LNCAP (cell line): Measurements from ENCODE around the gene PPP1R1B.

Experiments used
- TF ChIP-seq, protein P1 (sequence below): fragments of 450-650 bp; IDR thresholded peaks from 2 replicates; pipeline ENCODE4 v1.5.1; 2017; ENCODE audit warnings: mild to moderate bottlenecking

Gene PPP1R1B

GRCh38 chr17:39651923-39652586 lies 25.3 kb downstream of the PPP1R1B start:
- TF ChIP-seq, protein P1, sequence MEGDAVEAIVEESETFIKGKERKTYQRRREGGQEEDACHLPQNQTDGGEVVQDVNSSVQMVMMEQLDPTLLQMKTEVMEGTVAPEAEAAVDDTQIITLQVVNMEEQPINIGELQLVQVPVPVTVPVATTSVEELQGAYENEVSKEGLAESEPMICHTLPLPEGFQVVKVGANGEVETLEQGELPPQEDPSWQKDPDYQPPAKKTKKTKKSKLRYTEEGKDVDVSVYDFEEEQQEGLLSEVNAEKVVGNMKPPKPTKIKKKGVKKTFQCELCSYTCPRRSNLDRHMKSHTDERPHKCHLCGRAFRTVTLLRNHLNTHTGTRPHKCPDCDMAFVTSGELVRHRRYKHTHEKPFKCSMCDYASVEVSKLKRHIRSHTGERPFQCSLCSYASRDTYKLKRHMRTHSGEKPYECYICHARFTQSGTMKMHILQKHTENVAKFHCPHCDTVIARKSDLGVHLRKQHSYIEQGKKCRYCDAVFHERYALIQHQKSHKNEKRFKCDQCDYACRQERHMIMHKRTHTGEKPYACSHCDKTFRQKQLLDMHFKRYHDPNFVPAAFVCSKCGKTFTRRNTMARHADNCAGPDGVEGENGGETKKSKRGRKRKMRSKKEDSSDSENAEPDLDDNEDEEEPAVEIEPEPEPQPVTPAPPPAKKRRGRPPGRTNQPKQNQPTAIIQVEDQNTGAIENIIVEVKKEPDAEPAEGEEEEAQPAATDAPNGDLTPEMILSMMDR: no peak

DNA sequence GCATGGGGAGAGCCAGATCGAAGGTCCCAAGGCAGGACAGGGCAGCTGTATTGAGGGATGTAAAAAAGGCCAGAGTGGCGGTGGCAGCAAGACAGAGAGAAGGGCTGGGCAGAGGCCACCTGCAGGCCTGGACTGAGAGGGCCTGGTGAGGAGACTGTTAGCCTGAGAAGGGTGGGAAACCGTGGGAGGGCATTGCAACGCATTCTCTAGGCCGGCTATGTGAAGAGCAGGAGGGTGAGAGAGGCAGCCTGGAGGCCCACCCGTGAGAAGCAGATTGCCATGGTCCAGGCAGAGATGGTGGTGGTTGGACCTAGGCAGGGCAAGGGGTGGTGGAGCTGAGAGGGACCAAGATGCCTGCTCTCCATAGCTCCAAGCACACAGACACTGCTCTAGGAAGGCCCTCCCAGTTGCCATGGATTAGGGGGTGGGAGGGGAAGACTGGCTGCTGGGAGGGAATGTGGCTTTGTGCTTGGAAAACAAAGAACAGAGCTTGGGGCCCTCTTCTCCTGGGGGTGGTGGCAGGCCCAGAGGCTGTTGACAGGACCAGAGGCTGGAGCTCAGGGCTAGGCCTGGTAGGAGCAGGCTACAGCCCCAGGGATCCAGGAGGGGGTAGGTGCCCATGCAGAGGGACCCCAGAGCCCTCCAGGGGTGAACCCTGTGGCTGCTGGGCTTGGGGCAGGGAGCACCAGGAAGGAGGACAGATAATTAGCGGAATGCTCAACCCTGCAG lies 26.0 kb downstream of the PPP1R1B start:
- TF ChIP-seq, protein P1: no peak

DNA sequence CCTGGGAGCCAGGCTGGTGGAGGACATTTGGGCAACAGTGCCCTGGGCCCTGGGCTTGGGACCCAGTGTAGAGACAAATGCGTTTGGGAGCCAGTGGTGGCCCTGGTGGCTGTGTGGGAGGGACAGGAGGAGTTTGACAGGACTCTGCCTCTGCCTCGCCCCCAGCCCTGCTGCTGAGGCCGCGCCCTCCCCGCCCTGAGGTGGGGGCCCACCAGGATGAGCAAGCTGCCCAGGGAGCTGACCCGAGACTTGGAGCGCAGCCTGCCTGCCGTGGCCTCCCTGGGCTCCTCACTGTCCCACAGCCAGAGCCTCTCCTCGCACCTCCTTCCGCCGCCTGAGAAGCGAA lies 26.5 kb downstream of the PPP1R1B start:
- TF ChIP-seq, protein P1: no peak

DNA sequence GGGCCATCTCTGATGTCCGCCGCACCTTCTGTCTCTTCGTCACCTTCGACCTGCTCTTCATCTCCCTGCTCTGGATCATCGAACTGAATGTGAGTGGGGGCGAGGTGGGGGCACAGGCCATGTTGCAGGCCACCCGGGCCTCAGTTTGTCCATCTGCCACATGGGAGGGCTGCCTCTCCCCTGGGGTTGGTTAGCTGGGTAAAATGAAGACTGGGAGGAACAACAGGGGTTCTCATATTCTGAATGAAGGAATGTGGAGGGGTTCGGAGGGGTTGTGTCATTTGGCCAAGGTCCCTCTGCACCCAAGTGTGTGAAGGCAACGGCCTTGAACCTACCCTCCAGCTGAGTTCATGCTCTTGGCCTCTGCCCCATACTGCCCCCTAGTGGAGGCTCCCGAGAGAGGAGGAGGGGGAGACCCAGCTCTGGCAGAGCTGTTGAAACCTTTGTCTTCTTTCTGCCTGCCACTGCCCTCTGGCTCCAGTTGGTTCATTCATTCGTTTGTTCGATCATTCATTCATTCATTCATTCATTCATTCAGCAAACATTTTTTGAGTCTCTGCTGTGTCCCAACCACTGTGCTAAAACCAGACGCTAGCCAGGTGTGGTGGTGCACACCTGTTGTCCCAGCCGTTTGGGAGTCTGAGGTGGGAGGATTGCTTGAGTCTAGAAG lies 27.0 kb downstream of the PPP1R1B start:
- TF ChIP-seq, protein P1: peak; percentile 92

- TF ChIP-seq, protein P1: no peak
Observed at GRCh38 chr17:39655105-39655504, 28.4 kb downstream of the PPP1R1B start.

GRCh38 chr17:39658346-39658745 lies 31.6 kb downstream of the PPP1R1B start:
- TF ChIP-seq, protein P1: no peak

DNA sequence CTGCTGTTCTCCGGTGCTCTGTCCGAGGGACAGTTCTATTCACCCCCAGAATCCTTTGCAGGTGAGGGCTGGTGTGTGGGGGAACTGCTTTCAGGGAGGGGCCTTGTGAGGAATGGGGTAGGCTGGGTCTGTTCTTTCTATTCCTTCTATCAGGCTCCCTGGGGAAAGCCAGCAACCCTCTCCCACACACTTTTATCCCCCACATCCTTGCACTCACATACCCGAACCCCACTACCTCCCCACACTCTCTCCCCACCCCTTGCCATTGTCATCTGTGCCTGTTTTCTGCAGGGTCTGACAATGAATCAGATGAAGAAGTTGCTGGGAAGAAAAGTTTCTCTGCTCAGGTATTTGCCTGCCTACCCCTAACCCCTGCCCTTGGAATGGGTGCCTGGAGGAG lies 32.0 kb downstream of the PPP1R1B start:
- TF ChIP-seq, protein P1: no peak
